OCI-LY1 (cell line): ENCODE measurements around the gene PRR18.

Source experiments
- H2AFZ ChIP-seq: fragments of 200-600 bp; sonication (generic), shearing (Covaris generic); 2 replicates; pipeline ENCODE4 v1.6.0; 2014; ENCODE audit warnings: antibody characterized with exemption, mild to moderate bottlenecking, low read length
- H3F3A ChIP-seq: fragments of 200-600 bp; sonication (generic), shearing (Covaris generic); 2 replicates; pipeline ENCODE4 v1.6.0; 2014; ENCODE audit warnings: mild to moderate bottlenecking, antibody characterized with exemption, low read length, moderate library complexity; ENCODE audit not compliant: insufficient read depth
- H3K27ac ChIP-seq: fragments of 200-600 bp; sonication (generic); 2 replicates; pipeline ENCODE4 v1.5.1; 2014; ENCODE audit warnings: low read length, mixed run types, mild to moderate bottlenecking, low read depth; ENCODE audit not compliant: poor library complexity, severe bottlenecking
- H3K27me3 ChIP-seq: fragments of 200-600 bp; sonication (generic); 2 replicates; pipeline ENCODE4 v1.6.0; 2014; ENCODE audit warnings: antibody characterized with exemption, mild to moderate bottlenecking, low read length, moderate library complexity; ENCODE audit not compliant: insufficient read depth
- H3K36me3 ChIP-seq: fragments of 200-600 bp; sonication (generic); 2 replicates; pipeline ENCODE4 v1.6.1; 2014; ENCODE audit warnings: mild to moderate bottlenecking, antibody characterized with exemption, low read length, moderate library complexity, mixed read lengths; ENCODE audit not compliant: insufficient read depth
- H3K4me1 ChIP-seq: fragments of 200-600 bp; sonication (generic); 2 replicates; pipeline ENCODE4 v1.5.1; 2014; ENCODE audit warnings: mild to moderate bottlenecking, low read length, moderate library complexity; ENCODE audit not compliant: insufficient read depth, severe bottlenecking
- H3K4me2 ChIP-seq: fragments of 200-600 bp; sonication (generic), shearing (Covaris generic); 2 replicates; pipeline ENCODE4 v1.6.1; 2014; ENCODE audit warnings: low read length
- H3K4me3 ChIP-seq: fragments of 200-600 bp; sonication (generic); 2 replicates; pipeline ENCODE4 v1.5.1; 2014; ENCODE audit warnings: low read length, low read depth, mild to moderate bottlenecking, mixed read lengths; ENCODE audit not compliant: poor library complexity, severe bottlenecking
- H3K79me2 ChIP-seq: fragments of 200-600 bp; shearing (Covaris generic); 2 replicates; pipeline ENCODE4 v1.6.1; 2016; ENCODE audit warnings: mixed run types, low read length, mixed read lengths; ENCODE audit not compliant: insufficient read depth
- H3K9ac ChIP-seq: fragments of 200-600 bp; sonication (generic), shearing (Covaris generic); 2 replicates; pipeline ENCODE4 v1.6.1; 2014; ENCODE audit warnings: mild to moderate bottlenecking, low read length, mixed read lengths
- H3K9me2 ChIP-seq: fragments of 200-600 bp; sonication (generic), shearing (Covaris generic); 2 replicates; pipeline ENCODE4 v1.6.1; 2014; ENCODE audit warnings: low read depth, mild to moderate bottlenecking, low read length, mixed read lengths
- H3K9me3 ChIP-seq: fragments of 200-600 bp; shearing (Covaris generic); 2 replicates; pipeline ENCODE4 v1.6.1; 2014; ENCODE audit warnings: low read length, mixed read lengths
- H4K20me1 ChIP-seq: fragments of 200-600 bp; sonication (generic), shearing (Covaris generic); 2 replicates; pipeline ENCODE4 v1.6.0; 2016; ENCODE audit warnings: mild to moderate bottlenecking, low read length; ENCODE audit not compliant: insufficient read depth
- EZH2 ChIP-seq: fragments of 200-600 bp; sonication (generic), shearing (Covaris generic); IDR thresholded peaks from 2 replicates; pipeline ENCODE4 v1.8.0; 2017; ENCODE audit warnings: borderline replicate concordance, mixed run types, mild to moderate bottlenecking, antibody characterized with exemption, low read length, moderate library complexity, mixed read lengths
- TF ChIP-seq, protein P1 (sequence below): fragments of 200-600 bp; sonication (generic), shearing (Covaris generic); IDR thresholded peaks from 2 replicates; pipeline ENCODE4 v1.5.1; 2017; ENCODE audit warnings: mild to moderate bottlenecking, antibody characterized with exemption, low read length, moderate library complexity, mixed read lengths

Gene PRR18

GRCh38 chr6:166285233-166285632 lies 23.0 kb downstream of the PRR18 start:
- Histone ChIP-seq H3K4me3 (no peak overlapping the region), H3K36me3 (no peaks in the 10 kb centered on the region), H3K9me2 (no peaks in the 10 kb centered on the region), H3K4me1 (peaks cover 19% of the 10 kb centered on the region), H3K4me2 (no peak overlapping the region), H3K9me3 (no peaks in the 10 kb centered on the region), H4K20me1 (no peaks in the 10 kb centered on the region), H3K27me3 (peaks cover 4% of the 10 kb centered on the region; the same call in 1 of the 2 replicates), H3K27ac (no peak overlapping the region), H2AFZ (no peak overlapping the region), H3K79me2 (no peaks in the 10 kb centered on the region), H3K9ac (no peak overlapping the region), H3F3A (no peaks in the 10 kb centered on the region)
- TF ChIP-seq EZH2: no peak
- TF ChIP-seq, protein P1, sequence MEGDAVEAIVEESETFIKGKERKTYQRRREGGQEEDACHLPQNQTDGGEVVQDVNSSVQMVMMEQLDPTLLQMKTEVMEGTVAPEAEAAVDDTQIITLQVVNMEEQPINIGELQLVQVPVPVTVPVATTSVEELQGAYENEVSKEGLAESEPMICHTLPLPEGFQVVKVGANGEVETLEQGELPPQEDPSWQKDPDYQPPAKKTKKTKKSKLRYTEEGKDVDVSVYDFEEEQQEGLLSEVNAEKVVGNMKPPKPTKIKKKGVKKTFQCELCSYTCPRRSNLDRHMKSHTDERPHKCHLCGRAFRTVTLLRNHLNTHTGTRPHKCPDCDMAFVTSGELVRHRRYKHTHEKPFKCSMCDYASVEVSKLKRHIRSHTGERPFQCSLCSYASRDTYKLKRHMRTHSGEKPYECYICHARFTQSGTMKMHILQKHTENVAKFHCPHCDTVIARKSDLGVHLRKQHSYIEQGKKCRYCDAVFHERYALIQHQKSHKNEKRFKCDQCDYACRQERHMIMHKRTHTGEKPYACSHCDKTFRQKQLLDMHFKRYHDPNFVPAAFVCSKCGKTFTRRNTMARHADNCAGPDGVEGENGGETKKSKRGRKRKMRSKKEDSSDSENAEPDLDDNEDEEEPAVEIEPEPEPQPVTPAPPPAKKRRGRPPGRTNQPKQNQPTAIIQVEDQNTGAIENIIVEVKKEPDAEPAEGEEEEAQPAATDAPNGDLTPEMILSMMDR: no peak

DNA sequence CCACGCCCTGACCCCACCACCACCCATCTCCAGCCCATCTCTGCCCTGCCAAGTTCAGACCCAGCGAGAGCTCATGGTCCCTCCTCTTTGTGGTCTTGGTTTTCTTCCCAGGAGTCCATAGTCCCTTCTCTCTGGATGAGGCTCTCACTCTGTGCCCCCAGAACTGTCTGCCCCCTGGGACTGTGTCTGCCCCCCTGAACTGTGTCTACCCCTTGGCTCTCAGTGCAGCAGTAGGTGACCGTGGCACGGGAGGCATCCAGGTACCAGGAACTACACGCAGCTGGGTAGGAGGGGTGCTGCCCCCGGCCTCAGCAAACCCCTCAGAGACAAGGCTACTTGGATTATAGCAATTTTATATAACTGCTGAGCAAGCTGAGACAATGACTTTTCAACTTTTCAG lies 23.6 kb downstream of the PRR18 start:
- Histone ChIP-seq H4K20me1 (no peaks in the 10 kb centered on the region), H3K27me3 (peaks cover 4% of the 10 kb centered on the region; the same call in 1 of the 2 replicates), H3K79me2 (no peaks in the 10 kb centered on the region), H3K4me1 (peaks cover 19% of the 10 kb centered on the region), H3F3A (no peaks in the 10 kb centered on the region), H3K4me2 (no peak overlapping the region), H3K27ac (no peak overlapping the region), H3K4me3 (no peak overlapping the region), H3K36me3 (no peaks in the 10 kb centered on the region), H3K9ac (no peak overlapping the region), H2AFZ (no peak overlapping the region), H3K9me3 (no peaks in the 10 kb centered on the region), H3K9me2 (no peaks in the 10 kb centered on the region)
- TF ChIP-seq, protein P1: no peak
- TF ChIP-seq EZH2: no peak

GRCh38 chr6:166282394-166283032 lies 25.7 kb downstream of the PRR18 start:
- no peak overlapping the region for H2AFZ ChIP-seq
- peaks cover 4% of the 10 kb centered on the region; the same call in 1 of the 2 replicates for H3K27me3 ChIP-seq
- no peak overlapping the region for H3K4me2 ChIP-seq
- no peaks in the 10 kb centered on the region for H3K9me3 ChIP-seq
- H3K9ac ChIP-seq: no peak overlapping the region
- no peaks in the 10 kb centered on the region for H3F3A ChIP-seq
- H3K79me2 ChIP-seq: no peaks in the 10 kb centered on the region
- H3K27ac ChIP-seq: no peak overlapping the region
- no peaks in the 10 kb centered on the region for H3K36me3 ChIP-seq
- TF ChIP-seq, protein P1: no peak
- TF ChIP-seq EZH2: no peak
- H3K4me3 ChIP-seq: no peak overlapping the region
- peaks cover 19% of the 10 kb centered on the region for H3K4me1 ChIP-seq
- no peaks in the 10 kb centered on the region for H4K20me1 ChIP-seq
- no peaks in the 10 kb centered on the region for H3K9me2 ChIP-seq
